HG02610 (cell line): Measurements from ENCODE around the gene HECTD2.
"Not testable (repeated sequence)": the region's sequence is repeated elsewhere in the genome, so short reads cannot be mapped to it uniquely, and the experiment has no call there.

Experiments
- ATAC-seq: cut with Tn5 transposase; IDR thresholded peaks from one replicate; pipeline ENCODE4 v1.9.1; 2021; ENCODE audit warnings: mild to moderate bottlenecking, moderate library complexity; ENCODE audit not compliant: unreplicated experiment

The HECTD2 gene

DNA sequence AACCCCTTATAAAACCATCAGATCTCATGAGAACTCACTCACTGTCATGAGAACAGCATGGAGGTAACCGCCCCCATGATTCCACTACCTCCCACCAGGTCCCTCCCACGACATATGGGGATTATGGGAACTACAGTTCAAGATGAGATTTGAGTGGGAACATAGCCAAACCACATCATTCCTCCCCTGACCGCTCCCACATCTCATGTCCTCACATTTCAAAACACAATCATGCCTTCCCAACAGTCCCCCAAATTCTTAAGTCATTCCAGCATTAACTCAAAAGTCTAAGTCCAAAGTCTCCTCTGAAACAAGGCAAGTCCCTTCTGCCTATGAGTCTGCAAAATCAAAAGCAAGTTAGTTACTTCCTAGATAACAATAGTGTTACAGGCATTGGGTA, 150.7 kb downstream of the HECTD2 start:
- ATAC-seq: not testable (repeated sequence)

GRCh38 chr10:91562839-91563581, 152.9 kb downstream of the HECTD2 start:
- ATAC-seq: no peak

DNA sequence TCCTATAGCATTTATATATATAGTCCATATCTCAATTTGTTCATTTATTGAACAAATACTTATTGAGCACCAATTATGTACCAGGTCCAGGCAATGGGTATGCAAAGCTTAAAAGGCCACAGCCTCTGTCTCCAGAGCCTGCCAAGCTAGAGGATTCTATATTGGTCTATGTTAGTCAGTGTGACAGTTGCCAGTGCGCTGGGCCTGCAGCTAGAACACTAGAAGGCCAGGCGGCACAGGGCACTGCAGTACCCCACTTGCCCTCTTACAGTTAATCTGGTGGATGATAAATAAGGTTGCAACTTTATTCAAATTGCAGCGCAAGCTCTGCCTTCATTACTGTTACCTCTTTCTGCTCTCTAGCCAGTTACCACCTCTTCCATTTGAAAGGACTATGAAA, 153.9 kb downstream of the HECTD2 start:
- ATAC-seq: no peak
